Measurements from ENCODE around the gene LRRC8C.

The LRRC8C gene

DNA sequence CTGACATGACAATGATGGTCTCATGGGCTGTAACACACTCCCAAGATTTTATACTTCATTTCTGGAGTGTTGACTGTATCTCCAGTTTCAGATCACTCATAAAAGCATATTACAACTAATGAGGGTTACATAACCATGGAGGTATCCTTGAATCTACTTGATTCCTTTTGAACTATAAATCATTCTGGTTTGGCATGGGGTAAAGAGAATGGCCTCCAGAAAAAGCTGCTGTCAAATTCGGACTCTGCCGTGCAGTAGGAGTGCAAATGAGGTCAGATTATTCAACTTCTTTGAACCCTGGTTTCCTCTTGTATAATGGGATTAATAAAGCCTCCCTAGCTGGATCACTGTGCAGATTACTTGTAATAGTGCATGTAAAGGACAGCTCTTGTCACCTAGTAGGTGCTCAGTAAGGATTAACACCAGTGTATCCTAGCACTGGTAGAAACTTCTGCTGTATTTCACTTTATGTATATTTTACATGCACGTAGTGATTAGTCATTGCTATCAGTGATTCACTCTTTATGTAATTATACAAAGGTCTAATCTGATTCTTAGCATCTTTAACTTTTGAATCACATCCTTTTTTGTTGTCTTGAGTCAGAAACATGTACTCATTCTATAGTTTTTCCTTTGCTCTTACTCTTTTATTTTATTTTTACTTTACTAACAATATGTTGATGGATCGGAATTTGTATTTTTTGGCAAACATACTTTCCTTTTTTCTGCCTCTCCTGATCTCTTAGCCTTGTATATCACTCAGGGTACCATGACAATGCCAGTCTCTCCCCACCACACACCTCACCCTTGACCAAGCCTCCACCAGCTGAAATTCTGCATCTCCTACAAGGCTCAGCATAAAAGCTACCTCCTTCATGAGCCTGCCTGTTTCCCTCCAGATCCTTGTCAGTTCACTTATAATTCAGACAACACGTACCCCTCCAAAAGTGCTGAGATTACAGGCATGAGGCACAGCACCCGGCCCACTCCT, 3.2 kb downstream of the LRRC8C start:
- H3K4me3 ChIP-seq (ENCODE audit: low read length), result no peak overlapping the region
- no peak for TF ChIP-seq ZNF274 (IDR thresholded peaks at IDR 0.05; ENCODE audit: low read depth, low read length)

DNA sequence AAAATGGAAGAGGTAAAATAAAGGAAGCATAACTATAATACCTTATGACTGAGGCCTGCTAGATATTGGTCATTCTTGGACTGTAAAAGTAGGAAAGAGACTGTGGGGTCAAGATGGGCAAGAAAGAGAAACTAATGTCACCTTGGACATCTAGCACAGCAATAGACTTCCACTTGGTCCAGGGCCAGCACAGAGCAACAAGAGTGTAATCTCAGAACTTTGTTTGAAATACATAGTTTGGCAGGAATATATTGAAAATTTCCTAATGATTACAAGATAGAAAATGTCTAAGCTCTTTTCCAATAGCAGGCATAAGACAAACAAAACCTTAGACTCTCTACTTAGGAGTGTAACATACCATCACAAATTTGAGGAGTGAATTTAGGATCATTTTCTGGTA, 4.6 kb downstream of the LRRC8C start:
- TF ChIP-seq ZNF274 (IDR thresholded peaks at IDR 0.05; ENCODE audit: low read depth, low read length), result no peak

DNA sequence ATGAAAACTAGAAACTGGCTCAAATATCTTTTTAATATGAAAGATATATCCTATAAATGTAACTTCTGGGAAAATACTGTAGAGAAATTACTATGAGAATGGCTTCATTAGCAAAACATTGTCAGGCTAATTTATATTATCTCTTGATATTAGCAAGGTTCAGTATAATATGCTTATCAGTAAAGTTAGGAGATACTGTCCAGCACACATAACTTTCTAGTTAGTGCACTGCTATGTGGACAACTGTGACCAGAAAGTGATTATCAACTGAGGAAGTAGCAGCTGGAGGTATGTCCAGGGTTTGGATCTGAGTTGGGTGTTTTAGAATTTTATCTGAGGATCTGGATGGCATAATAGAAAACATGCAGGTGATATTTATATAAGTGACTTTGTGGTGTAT, 7.5 kb downstream of the LRRC8C start:
- no peak overlapping the region for H3K4me3 ChIP-seq (ENCODE audit: low read length)
- TF ChIP-seq ZNF274 (IDR thresholded peaks at IDR 0.05; ENCODE audit: low read depth, low read length), result no peak

More for the DNA sequence above, 4.6 kb downstream of the LRRC8C start:
- no peak overlapping the region for H3K4me3 ChIP-seq (ENCODE audit: low read length)

DNA sequence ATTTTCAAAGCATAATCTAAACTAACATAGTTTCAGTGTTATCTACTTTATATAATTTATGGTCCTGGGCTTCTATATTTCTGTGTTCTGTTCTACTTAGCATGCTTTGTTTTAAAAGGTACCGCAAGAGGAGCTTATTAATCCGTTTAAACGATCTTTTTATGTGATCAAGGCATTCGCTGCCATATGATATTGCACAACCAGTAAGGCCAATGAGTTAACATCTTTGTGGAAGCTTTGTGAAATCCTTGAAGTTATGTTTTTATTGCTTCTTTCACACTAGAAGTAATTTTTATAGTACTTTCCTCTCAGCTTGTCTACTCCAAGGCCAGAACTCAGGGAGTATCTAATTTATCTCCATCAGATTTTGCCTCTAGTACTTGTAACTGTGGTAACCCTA, 8.9 kb downstream of the LRRC8C start:
- TF ChIP-seq ZNF274 (IDR thresholded peaks at IDR 0.05; ENCODE audit: low read depth, low read length), result no peak
- no peak overlapping the region for H3K4me3 ChIP-seq (ENCODE audit: low read length)

DNA sequence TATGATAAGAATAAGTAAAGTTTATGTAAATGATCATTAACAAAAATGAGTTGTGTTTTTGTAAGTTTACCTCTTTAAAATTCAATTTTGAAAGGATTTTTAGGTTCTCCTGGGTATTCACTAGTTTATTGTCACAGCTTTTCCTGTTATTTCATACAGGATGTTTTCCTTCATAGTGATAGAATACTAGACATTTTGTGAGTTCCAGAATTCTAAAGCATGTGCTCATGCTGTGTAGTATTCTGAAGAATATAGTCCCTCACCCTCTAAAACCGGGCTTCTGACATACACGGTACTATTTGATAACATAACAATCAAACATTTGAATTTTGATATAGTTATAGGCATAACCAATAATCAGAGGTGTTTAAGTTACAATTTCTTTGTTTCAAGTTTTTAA, 10.7 kb downstream of the LRRC8C start:
- TF ChIP-seq ZNF274 (IDR thresholded peaks at IDR 0.05; ENCODE audit: low read depth, low read length), result no peak
- no peak overlapping the region for H3K4me3 ChIP-seq (ENCODE audit: low read length)

DNA sequence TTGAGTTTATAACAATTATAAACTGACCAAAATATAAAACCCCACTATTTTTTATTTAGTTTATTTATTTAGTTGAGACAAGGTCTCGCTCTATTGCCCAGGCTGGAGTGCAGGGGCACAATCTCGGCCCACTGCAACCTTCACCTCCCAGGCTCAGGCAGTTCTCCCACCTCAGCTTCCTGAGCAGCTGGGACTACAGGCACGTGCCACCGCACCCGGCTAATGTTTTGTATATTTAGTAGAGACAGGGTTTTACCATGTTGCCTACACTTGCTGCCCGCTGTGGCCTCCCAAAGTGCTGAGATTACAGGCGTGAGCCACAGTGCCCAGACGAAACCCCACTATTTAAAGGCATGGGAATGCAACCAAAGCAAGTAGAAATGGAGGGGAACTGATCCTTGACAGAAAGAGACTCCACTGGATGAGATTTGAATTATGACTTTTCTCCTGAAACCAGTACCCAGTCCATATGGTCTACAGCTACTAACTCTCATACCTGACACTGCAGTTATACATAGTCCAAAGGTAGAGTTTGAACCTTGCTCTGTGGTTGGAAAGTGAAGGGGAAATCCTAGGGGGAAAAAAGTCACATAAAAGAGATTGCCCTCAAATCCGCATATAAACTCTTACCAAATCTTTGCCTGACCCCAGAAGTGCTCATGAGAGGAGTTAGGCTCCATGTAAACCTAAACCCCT, 11.3 kb downstream of the LRRC8C start:
- H3K4me3 ChIP-seq (ENCODE audit: low read length), result no peak overlapping the region
- TF ChIP-seq ZNF274 (IDR thresholded peaks at IDR 0.05; ENCODE audit: low read depth, low read length), result no peak

DNA sequence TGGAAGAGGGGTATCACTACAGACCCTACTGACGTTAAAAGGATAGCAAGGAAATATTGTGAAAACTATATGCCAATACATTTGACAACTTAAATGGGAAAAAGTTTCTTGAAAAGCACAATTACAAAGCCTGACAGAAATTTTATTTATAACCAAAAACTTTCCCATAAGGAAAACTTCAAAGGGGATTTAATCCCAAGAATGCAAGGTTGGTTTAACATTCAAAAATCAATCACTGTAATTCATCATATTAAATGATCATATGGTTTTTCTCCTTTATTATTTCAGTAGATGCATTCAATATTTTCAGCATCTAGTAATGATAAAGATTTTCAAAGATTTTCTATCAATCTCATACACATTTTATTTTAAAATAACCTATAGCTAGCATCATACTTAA, 13.3 kb downstream of the LRRC8C start:
- H3K4me3 ChIP-seq (ENCODE audit: low read length), result no peak overlapping the region
- no peak for TF ChIP-seq ZNF274 (IDR thresholded peaks at IDR 0.05; ENCODE audit: low read depth, low read length)

DNA sequence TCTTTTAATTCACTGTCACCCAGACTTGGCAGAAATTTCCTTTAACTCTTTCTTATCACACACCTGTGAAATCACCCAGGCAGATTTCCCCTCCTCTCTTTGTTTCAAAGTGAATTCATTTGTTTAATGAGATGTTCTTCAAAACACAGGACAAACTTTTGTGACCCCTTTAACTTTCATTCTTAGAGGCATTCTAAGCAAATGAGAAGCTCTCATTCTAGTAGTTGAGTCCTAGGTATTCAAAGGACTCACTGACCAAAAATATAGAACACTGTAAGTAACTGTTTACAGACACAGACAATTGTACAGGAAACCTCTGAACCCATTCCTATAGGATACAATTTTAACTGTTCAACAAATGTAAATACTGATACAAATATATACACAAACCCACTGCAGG, 16.9 kb downstream of the LRRC8C start:
- TF ChIP-seq ZNF274 (IDR thresholded peaks at IDR 0.05; ENCODE audit: low read depth, low read length), result no peak
- no peak overlapping the region for H3K4me3 ChIP-seq (ENCODE audit: low read length)

DNA sequence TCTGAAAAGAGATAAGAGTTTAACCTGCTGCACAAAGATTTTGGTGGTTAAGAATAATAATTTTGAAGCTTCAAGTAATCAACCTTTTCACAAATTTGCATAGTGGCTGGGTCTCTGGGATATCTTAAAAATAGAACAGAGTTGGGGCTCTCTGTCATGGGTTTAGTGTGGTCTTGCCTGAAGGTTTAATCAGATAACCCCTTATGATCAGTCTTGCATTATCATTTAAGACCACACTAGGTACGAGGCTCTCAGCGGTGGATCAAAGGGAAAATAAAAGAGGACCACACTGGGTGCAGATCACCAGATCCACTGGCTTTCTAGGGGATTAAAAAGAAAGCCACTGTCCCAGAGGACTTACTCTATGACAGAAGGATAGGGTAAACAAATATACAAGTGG, 19.5 kb downstream of the LRRC8C start:
- TF ChIP-seq ZNF274 (IDR thresholded peaks at IDR 0.05; ENCODE audit: low read depth, low read length), result no peak
- no peak overlapping the region; the same call in 1 of the 2 replicates for H3K4me3 ChIP-seq (ENCODE audit: low read length)

DNA sequence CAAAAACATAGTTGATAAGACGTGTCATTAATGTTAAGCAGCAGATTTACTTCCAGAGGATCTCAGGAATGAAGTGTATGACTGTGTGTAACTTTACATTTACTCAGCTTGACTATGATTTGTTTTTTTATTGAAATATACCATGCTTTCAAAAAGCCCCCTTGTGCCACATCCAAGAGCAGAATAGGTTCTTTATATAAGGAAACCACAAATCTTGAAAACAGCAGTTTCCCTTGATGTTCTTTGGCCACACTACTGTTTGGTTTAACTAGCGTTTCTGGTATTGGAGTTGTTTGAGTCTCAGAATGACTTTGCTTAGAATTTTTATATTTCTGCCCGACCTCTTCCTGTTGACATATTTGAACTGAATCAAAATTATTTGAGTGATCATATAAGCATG, 25.0 kb downstream of the LRRC8C start:
- no peak for TF ChIP-seq ZNF274 (IDR thresholded peaks at IDR 0.05; ENCODE audit: low read depth, low read length)
- no peak overlapping the region for H3K4me3 ChIP-seq (ENCODE audit: low read length)

DNA sequence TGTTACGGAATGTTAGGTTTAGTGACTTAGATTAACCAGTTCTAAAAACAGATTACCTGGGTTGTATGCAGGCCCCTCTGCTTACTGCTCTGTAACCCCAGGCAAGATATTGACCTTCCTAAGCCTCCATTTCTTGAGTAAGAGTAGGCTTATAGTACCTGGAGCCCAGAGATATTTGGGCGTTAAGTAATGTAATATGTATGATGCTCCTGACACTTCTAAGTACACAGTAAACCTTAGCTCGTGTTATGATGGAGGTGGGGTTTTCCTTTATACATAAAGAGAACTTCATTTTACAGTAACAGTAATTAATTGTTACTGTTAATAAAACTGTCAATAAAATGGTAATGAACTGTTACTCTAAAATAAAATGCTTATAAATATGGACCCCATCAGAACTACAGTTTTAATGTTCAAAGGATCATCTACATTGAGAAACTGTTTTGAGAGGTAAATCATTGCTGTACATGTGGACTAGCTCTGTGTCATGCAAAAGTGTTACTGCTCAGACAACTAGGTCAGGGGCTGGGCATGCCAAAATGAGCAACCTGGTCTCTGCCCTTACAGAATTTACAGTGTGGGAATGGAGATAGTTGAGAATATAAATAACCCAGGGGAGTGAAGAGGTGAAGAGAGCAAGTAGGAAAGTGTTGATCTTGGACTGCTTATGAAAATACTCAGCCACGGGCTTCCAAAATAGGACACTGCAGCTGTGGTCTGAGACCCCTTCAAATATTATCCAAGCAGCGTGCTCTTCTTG, 26.6 kb downstream of the LRRC8C start:
- no peak for TF ChIP-seq ZNF274 (IDR thresholded peaks at IDR 0.05; ENCODE audit: low read depth, low read length)

DNA sequence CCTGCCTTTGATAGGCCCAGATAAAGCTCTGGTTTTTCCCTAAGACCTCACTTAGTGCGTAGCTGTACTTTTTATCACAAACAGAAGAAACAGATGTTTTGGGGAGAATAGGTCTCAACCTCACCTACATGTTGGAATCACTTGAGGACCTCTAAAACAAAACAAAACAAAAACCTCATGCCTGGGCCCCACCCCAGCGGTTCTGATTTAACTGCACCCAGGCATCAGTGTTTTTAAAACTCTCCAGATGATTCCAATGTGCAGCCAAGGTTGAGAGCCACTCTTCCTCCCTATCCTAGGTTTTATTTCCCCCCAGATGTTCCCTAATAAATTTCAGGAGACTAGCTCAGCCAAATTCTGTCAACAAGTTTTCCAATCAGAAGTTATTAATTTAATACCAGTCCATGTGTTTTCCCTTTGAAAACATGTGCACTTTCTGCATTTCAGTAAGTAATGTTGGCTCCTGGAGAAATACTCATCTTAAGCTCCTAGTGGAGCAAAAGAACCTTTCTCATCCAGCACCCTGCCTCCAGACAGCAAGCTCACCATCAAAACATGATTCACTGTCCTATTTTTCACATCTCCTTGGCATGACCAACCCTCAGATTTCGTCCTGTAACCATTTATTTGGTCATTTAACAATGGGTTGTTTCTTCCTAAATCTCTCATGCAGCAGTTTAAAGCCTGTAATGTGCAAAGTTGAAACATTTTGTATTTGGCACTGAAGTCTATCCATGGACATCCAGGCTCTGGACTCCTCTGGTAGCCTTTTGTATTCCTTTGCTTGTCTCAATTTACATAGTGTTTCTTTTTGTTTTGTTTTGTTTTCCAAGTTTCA, 27.5 kb downstream of the LRRC8C start:
- no peak overlapping the region for H3K4me3 ChIP-seq (ENCODE audit: low read length)
- TF ChIP-seq ZNF274 (IDR thresholded peaks at IDR 0.05; ENCODE audit: low read depth, low read length), result no peak

More for the DNA sequence above, 26.6 kb downstream of the LRRC8C start:
- no peak overlapping the region for H3K4me3 ChIP-seq (ENCODE audit: low read length)

DNA sequence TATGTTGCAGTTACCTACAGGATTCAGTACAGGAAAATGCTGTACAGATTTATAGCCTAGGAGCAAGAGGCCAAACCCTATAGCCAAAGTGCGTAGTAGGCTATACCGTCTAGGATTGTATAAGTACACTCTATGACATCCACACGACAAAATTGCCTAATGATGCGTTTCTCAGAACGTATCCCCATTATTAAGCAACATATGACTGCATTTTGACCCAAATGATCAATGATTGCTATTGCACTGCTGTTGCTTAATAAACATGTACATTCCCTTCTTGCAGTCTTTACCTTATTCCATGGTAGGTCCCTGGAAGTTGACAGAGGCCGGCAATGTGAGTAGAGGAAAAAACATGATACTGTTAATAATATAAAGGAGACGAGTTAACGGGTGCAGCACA, 33.0 kb downstream of the LRRC8C start:
- TF ChIP-seq ZNF274 (IDR thresholded peaks at IDR 0.05; ENCODE audit: low read depth, low read length), result no peak
- H3K4me3 ChIP-seq (ENCODE audit: low read length), result no peak overlapping the region
